LNCaP clone FGC (cell line): Measurements from ENCODE around the gene MTMR3.

ENCODE experiments used
- DNase-seq: peaks from one replicate; pipeline ENCODE4 v3.0.0-alpha.2; 2011; ENCODE audit warnings: low read depth
- H3K4me3 ChIP-seq: 2 replicates; pipeline ENCODE4 v1.5.1; 2011; ENCODE audit warnings: mild to moderate bottlenecking, low read depth, low read length, control low read depth
- TF ChIP-seq, protein P1 (sequence below): IDR thresholded peaks from 2 replicates; pipeline ENCODE4 v1.5.1; 2012; ENCODE audit warnings: mild to moderate bottlenecking; ENCODE audit not compliant: control insufficient read depth, insufficient read depth; ENCODE audit errors: extremely low read depth

MTMR3 gene

DNA sequence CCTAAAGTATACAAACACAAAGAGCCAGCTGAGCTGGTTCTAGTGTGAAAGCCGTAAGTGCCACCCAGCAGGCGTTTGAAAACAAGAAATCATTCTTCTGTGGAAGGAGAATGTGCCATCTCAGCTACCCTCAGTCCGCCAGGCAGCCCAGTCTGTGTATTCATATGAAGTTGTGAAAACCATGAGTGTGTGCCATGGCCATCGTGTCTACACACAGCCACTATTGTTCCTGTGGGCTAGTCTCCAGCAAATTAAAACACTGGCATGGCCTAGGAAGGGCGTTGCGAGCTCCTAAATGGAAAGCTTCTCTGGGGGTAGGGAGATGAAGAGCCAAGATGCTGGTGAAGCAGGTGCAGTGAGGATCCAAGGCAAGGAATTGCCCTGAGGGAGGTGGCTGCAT, 145.8 kb downstream of the MTMR3 start:
- no peak overlapping the region for H3K4me3 ChIP-seq
- TF ChIP-seq, protein P1, sequence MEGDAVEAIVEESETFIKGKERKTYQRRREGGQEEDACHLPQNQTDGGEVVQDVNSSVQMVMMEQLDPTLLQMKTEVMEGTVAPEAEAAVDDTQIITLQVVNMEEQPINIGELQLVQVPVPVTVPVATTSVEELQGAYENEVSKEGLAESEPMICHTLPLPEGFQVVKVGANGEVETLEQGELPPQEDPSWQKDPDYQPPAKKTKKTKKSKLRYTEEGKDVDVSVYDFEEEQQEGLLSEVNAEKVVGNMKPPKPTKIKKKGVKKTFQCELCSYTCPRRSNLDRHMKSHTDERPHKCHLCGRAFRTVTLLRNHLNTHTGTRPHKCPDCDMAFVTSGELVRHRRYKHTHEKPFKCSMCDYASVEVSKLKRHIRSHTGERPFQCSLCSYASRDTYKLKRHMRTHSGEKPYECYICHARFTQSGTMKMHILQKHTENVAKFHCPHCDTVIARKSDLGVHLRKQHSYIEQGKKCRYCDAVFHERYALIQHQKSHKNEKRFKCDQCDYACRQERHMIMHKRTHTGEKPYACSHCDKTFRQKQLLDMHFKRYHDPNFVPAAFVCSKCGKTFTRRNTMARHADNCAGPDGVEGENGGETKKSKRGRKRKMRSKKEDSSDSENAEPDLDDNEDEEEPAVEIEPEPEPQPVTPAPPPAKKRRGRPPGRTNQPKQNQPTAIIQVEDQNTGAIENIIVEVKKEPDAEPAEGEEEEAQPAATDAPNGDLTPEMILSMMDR, result no peak
- no peak for DNase-seq

DNA sequence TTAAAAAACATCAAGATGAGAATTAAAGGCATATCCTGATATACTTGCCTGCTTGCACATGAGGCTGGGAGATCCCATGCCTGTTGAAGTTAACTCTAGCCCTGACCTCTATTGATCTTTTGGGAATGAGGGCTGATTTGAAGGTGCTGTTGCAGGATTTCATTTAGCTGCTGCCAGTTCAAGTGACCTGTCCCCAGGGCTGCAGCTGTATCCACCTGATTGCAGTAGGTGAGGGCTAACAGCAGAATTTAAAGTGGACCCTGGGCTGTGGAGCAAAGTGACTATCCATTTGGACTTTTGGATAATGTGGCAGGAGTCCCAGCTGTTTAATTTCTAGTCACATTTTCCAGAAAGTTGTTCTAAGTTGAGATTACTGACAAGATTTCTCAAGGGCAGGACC, 146.5 kb downstream of the MTMR3 start:
- TF ChIP-seq, protein P1, result no peak
- DNase-seq, result no peak
- no peak overlapping the region for H3K4me3 ChIP-seq

DNA sequence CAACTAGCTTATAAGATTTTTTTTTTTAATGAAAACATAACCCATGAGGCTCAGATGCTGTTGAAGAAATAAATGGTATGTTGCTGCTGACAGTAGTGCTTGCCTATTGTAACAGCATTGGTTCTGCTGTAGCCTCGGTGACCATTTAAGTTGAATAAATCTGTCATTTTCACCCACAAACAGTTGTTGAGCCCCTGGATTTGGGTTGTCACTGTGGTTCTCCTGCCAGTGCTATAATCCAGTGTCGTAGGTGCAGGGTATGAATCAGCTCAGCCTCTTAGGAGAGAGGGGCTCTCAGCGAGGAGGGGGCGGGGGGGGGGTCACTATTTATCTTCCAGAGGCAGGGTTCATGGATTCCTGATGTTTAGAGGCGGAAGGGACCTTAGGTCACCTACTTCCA, 147.4 kb downstream of the MTMR3 start:
- TF ChIP-seq, protein P1, result no peak
- H3K4me3 ChIP-seq, result no peak overlapping the region
- no peak for DNase-seq

DNA sequence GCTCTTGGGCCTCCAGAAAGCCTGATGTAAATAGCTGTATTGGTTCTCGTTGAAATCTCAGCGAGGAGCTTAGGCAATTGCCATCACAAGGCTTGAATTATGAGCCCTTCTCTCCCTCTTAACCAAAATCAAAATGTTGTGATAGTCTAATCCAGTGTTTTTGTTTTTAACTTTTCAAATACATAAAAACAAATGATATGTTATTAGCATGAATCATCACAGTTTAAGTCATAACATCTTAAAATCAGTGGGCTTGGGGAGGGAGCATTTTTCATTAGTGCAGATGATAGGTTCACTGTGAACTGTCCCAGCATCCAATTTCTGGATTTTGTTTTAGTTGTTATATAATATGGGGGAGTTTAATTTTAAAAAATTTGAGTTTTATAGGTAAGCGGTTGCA, 148.4 kb downstream of the MTMR3 start:
- TF ChIP-seq, protein P1, result no peak
- no peak overlapping the region for H3K4me3 ChIP-seq

DNA sequence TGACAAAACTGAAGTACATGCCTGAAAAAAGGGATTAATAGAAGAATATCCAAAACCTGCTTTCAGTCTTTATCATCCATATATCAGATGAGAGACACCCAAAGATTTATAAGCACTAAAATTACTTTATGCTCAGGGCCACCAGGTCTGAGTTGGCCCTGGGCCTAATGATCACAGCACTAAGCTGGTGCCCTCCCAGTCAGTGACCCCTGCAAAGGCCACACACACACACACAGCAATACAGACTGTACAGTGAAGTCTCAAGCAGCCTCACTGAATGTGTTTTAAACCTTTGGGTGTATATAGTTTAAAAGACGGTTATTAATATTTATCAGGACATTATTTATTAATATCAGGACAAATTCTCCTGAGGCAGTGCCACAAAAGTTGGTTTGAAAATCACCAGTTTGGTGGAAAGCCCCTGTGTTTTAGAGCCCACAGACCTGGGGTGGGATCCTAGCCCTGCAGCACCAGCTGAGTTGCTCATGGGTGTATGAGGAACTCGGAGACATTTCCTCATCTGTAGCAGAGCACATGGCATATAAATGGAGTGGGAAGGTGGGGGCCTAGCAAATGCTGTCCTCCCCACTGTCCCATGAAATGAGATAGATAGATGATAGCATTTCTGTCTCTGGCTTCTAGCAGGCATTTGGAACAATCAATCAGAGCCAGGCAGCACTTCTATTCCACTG, 148.9 kb downstream of the MTMR3 start:
- TF ChIP-seq, protein P1, result no peak
- H3K4me3 ChIP-seq, result no peak overlapping the region
- no peak for DNase-seq

More for the DNA sequence above, 148.4 kb downstream of the MTMR3 start:
- DNase-seq, result no peak

DNA sequence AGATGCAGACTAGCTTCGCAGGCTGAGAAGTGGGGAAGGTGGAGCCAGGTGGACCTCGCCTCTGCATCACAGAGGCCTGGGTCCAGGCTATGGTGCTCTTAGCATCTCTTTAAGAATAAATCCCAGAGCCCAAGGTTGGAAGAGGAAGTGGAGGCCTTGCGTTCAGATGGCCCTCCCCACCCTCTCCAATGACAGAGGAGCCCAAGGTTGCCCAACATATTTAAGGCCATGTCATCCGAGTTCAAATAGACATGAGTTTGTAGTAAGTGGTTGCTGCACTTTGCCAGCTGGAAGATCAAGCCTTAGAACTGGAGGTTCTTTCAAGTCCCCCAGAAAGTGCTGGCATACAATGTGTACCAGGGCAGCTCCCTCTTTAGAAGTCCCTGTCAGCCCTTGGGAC, 150.2 kb downstream of the MTMR3 start:
- TF ChIP-seq, protein P1, result no peak
- H3K4me3 ChIP-seq, result no peak overlapping the region
- no peak for DNase-seq

DNA sequence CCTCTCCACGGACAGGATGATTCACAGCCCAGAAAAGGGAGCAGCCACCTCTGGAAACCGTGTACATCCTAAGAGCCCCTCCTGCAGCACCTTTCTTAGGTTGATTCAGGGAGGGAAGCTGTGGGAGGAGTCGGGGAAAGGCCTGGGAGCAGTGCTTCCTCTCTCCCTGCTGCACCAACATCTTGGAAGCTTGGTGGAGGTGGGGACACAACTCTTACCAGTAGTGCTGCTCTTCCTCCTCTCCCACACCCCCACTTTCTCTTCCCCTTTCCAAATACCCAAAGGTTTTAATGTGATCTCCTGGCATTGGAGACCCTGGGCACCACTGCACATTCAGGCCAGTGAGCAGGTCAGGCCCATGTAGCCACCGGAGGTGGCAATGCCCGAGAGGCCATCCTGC, 150.9 kb downstream of the MTMR3 start:
- no peak overlapping the region for H3K4me3 ChIP-seq
- no peak for DNase-seq
- TF ChIP-seq, protein P1, result no peak
